Heart left ventricle (tissue), 13 donors: ENCODE results near the gene MANBA.

Experiments used
- CTCF ChIP-seq, 12 donors: fragments of 200-600 bp; sonication (generic) in 4 of 12; IDR thresholded peaks; one replicate each; pipeline versions ENCODE4 v1.5.0 to v1.8.0; 2018 to 2022; ENCODE audit warnings: antibody characterized with exemption in 12 of 12, mild to moderate bottlenecking in 5 of 12
- POLR2A ChIP-seq, 2 donors: fragments of 450-650 bp; IDR thresholded peaks; one replicate each; pipeline ENCODE4 v1.6.1; 2017; ENCODE audit warnings: antibody characterized with exemption in 2 of 2, mild to moderate bottlenecking in 2 of 2, moderate library complexity in 2 of 2
- donor health status: ischemic (EF 13 %, LVEDD 7.1; RV severe dilation, severe dysfunction).
- donor health status: DM: no; HTN: yes; CAD: no.
- donor health status: DM: no; HTN: no; CAD: no.
- donor health status: ischemic (EF 25% LVEDD 6.9; RV normal size, moderate dysfunction).
- donor health status: ischemic (EF 25% LVEDD 5.7; RV mildly dilated, moderate dysfunction).
- donor health status: ischemic (EF 35%, LVEDD 5.7; RV mildly dilated, moderate dysfunction).
- donor health status: nonischemic (EF 11% LVEDD 7.7; RV severe dilation, severe dysfunction).
- donor health status: DM: yes; HTN: yes; CAD: no.
- donor health status: PGD.
- donor health status: ischemic (EF 29% LVEDD 5.4; RV normal size, mild dysfunction).
- donor health status: nonischemic (EF 23%, LVEDD 6.1; RV moderate dilation, normal function).

DNA sequence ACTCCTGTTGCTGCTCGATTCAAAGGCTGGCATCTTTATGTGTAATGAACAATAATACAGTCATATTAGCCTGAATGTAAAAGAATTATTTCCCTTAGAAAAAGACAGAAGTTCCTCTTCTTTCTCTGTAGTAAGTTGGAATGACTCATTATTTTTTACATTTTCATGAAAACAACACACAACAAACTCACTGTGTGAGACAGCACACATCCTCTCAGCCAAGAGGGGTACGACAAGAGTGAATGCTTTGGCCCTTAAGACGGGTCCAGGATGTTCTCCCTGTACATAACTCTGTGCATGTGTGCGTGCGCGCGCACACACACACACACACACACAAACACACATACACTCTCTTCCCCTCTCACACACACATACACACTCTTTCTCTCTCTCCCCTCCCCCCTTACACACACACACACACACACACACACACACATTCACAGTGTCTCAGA, 72.8 kb downstream of the MANBA start:
- no peak for TF ChIP-seq CTCF (IDR thresholded peaks at IDR 0.05)
- TF ChIP-seq POLR2A (IDR thresholded peaks at IDR 0.05): no peak
